Kidney epithelial cell (primary cell): ENCODE results near the gene SOCS1. TPM values are rescaled to one million over a fixed set of nuclear protein-coding genes. Genes with fewer than 3 reads are reported as not detected.

Experiments used
- DNase-seq: peaks from one replicate; pipeline ENCODE4 v3.0.0-alpha.2; 2010; ENCODE audit warnings: low read depth
- H3K27me3 ChIP-seq: 2 replicates; pipeline ENCODE4 v1.6.0; 2011; ENCODE audit warnings: low read length; ENCODE audit not compliant: control insufficient read depth, insufficient read depth
- H3K36me3 ChIP-seq: 2 replicates; pipeline ENCODE4 v1.5.1; 2011; ENCODE audit warnings: low read length; ENCODE audit not compliant: control insufficient read depth, insufficient read depth
- H3K4me3 ChIP-seq: 2 replicates; pipeline ENCODE4 v1.5.1; 2011; ENCODE audit warnings: low read depth, mild to moderate bottlenecking, control low read depth, low read length
- total RNA-seq: library from RNA; depleted of rRNA; stranded (reverse); fragments of >200 nt; gene quantifications from 2 replicates; pipeline ENCODE4 v1.2.3, GENCODE V29; 2015
- TF ChIP-seq, protein P1 (sequence below): IDR thresholded peaks from 2 replicates; pipeline ENCODE4 v1.5.1; 2011; ENCODE audit warnings: mild to moderate bottlenecking, moderate library complexity, low read length, control low read depth, inconsistent platforms; ENCODE audit not compliant: insufficient read depth, poor library complexity, severe bottlenecking

Gene SOCS1
- total RNA-seq, 1 donor from 2014 or later = 1.2 TPM

DNA sequence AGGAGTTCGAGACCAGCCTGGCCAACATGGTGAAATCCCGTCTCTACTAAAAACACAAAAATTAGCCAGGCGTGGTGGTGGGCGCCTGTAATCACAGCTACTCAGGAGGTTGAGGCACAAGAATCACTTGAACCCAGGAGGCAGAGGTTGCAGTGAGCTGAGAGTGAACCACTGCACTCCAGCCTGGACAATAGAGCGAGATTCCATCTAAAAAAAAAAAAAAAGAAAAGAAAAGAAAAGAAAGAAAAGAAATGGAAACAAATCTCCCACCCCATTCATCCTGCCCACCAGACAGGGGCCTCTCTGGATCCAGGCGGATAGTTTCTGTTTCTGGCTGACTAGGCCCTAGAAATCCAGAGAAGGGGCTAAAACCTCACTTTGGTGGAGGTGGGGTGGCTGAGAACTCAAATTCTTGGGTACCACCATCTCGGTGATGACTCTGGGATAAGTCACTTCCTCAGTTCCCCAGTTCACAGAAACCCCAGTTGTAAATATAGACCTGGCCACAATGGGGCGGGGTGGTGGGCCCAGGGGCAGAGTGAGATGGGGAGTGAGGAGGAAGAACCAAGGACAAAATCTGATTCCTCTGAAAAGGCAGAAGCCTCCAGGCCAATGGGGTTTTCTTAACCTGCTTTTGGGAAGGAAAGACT lies 22.2 kb downstream of the SOCS1 start:
- H3K27me3 ChIP-seq = no peaks in the 10 kb centered on the region
- H3K4me3 ChIP-seq = no peak overlapping the region
- TF ChIP-seq, protein P1, sequence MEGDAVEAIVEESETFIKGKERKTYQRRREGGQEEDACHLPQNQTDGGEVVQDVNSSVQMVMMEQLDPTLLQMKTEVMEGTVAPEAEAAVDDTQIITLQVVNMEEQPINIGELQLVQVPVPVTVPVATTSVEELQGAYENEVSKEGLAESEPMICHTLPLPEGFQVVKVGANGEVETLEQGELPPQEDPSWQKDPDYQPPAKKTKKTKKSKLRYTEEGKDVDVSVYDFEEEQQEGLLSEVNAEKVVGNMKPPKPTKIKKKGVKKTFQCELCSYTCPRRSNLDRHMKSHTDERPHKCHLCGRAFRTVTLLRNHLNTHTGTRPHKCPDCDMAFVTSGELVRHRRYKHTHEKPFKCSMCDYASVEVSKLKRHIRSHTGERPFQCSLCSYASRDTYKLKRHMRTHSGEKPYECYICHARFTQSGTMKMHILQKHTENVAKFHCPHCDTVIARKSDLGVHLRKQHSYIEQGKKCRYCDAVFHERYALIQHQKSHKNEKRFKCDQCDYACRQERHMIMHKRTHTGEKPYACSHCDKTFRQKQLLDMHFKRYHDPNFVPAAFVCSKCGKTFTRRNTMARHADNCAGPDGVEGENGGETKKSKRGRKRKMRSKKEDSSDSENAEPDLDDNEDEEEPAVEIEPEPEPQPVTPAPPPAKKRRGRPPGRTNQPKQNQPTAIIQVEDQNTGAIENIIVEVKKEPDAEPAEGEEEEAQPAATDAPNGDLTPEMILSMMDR = no peak
- DNase-seq = no peak
- no peaks in the 10 kb centered on the region for H3K36me3 ChIP-seq

DNA sequence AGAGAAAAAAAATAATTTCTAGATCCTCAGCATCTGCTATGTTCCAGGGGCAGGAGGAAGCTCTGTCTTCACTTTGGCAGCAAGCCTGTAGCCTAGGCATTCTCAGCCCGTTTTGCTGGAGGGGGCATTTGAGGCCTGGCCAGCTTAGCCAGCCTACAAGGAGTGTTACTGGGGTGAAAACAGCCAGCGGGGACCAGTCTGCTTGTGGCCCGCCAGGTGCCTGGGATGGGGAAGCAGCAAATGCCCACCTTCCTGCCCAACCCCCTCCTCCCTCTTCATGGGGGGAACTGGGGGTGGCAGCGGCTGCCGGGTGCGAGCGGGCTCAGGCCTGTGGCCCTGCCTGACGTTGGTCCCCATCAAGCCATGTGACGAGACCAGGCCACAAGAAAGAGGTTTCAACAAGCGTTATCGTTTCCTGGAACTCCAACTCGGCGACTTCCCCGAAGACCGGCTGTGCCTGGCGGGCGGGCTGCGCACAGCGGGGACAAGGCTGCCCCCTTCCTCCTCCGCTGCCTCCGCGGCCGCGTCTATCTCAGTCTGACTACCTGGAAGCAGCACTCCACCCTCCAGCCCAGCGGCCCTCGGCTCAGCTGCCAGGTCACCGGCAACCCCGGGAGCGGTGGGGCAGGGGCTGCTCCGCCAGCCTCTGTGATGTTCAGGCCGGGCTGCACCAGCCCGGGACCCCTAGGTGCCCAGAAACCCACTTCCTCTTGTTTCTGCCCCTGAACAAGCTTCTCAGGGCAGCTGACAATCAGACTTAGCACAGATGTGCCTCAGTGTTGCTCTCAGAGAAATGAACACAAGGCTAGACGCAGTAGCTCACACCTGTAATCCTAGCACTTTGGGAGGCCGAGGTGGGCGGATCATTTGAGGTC lies 22.9 kb downstream of the SOCS1 start:
- Histone ChIP-seq H3K27me3 (no peaks in the 10 kb centered on the region), H3K4me3 (no peak overlapping the region), H3K36me3 (no peaks in the 10 kb centered on the region)
- TF ChIP-seq, protein P1 = no peak
- no peak for DNase-seq

DNA sequence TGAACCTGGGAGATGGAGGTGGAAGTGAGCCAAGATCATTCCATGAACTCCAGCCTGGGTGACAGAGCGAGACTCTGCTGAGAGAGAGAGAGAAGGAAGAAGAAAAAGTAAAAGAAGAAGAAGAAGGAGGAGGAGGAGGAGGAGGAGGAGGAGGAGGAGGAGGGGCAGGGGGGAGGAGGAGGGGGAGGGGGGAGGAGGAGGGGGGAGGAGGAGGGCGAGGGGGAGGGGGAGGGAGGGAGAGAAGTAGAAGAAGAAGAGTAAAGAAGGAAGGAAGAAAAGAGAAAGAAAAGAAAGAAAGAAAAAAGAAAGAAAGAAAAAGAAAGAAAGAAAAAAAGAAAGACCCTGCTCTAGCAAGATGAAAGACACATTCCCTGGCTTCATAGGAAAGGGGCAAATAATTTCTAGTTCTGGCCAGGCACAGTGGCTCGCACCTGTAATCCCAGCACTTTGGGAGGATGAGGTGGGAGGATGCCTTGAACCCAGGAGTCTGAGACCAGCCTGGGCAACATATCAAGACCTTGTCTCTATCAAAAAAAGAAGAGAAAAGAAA lies 23.6 kb downstream of the SOCS1 start:
- H3K4me3 ChIP-seq = no peak overlapping the region
- no peaks in the 10 kb centered on the region for H3K36me3 ChIP-seq
- no peaks in the 10 kb centered on the region for H3K27me3 ChIP-seq
- DNase-seq = no peak
- TF ChIP-seq, protein P1 = no peak

DNA sequence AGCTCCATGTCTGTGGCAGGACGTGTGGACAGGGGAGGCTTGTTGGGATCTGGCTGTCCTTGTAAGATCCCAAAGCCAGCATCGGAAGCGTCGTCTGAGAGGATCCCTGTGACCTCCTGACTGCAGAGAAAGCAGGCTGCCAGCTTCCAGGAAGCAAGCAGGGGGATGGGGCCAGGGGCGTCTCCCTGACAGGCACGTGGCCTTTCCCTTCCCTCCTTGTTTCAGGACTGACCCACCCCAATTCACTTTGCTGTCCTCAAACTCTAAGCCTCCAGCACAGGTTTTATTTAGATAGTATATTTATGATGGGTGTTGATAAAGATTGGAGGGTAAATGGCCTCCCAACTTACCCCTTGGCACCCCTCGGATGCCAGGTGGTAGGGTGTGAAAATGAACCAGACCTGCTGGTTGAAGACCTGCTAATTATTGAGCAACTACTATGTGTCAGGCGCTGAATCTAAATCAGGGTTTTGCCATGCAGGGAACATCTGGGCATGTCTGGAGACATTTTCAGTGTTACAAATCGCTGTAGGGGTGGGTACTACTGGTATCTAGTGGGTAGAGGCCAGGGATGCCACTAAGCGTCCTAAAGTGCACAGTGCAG lies 24.5 kb downstream of the SOCS1 start:
- DNase-seq = no peak
- no peak overlapping the region for H3K4me3 ChIP-seq
- TF ChIP-seq, protein P1 = no peak
- no peaks in the 10 kb centered on the region for H3K36me3 ChIP-seq
- no peaks in the 10 kb centered on the region for H3K27me3 ChIP-seq

DNA sequence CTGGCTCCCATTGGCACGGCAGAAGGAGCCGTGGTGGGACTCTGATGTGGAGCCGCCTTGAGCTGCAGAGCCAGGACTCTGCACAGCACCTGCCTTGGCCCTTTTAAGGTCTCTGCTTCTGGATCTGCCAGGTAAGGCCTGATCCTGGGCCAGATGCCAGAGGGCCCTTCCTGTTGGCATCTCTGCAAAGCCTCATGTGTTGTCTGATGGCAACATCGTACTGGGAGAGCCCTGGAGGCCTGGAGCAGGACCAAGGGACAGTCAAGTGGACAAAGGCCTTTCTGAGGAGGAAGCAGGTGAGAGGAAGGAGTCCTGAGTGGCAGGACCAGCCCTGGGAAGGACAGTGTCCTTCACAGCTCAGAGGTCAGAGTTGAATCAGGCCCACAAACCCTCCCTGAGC lies 26.1 kb downstream of the SOCS1 start:
- Histone ChIP-seq H3K36me3 (no peaks in the 10 kb centered on the region), H3K27me3 (no peaks in the 10 kb centered on the region), H3K4me3 (no peak overlapping the region)
- TF ChIP-seq, protein P1 = no peak
- no peak for DNase-seq
